Activated CD4-positive, alpha-beta T cell treated with anti-CD3 and anti-CD28 coated beads for 24 hours (primary cell): ENCODE measurements around the gene NEBL.

Source experiments
- DNase-seq, 2 donors: peaks; one replicate each; pipeline ENCODE4 v3.0.0-alpha.2; 2020; ENCODE audit warnings: low read depth in 2 of 2

Gene NEBL

DNA sequence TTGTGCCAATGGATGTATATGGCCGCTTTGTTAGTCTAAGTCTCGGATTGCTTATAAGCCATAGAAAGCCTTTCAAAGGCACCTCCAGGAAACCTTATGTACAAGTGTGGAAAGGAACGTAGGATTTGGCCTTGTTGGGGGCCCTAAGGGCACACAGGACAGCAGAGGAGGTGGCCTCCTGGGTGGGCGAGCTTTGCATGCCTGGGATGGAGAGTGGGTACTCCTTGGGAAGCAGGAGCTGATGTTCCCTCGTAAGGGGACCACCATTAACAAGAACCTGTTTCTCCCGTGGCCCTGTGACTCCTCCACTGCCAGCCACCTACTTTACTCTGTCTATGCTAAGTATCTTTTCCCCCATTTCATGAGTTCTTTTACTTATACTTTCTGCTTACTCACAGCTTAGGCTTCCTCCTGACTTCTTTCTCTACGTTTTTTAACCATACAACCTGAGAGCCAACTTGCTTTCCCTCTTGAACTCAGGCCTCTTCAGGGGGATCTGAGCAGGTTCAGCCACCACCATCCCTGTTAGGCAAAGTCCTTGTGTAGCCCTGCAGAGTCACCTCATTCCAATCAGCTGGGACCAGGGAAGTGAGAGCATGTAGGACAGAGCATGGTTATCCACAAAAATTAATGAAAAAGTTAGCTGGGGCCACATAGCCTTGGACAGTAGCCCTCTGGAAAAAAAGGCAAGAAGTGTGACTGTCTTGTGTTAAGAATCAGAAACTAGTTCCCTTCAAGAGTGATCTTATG is 118.9 kb downstream of the NEBL start:
- no peak for DNase-seq

DNA sequence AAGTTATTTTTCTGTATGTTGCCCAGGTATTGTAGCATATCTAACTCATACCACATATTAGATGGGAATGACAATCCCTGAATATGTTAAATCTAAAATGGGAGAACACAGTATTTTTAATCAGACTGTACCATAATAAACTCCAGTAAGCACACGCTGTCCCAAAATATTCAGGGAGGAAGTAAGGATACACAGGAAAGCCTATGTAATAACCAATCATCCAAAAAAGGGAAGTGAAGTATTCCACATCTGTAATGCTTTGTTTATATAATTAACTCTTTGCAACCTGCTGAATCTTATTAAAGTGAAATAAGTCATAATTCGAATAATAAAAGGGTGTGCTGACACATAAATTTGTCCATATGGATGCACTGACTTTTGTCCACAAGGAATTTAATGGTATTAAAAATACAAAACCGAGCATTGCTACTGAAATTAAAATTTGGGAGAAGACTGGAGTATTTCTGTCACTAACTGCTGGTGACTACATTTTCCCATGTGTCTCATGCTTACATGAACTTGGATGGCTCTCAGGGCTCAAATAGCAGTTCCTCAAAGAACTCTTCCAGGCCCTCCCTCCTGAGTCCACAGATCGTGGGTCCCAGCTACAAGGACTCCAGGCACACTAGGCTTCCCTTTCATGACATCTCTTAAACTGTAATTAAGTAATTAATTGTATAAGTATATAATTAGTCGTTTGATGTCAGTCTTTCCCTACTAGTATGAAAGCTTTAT is 120.6 kb downstream of the NEBL start:
- DNase-seq, result no peak

DNA sequence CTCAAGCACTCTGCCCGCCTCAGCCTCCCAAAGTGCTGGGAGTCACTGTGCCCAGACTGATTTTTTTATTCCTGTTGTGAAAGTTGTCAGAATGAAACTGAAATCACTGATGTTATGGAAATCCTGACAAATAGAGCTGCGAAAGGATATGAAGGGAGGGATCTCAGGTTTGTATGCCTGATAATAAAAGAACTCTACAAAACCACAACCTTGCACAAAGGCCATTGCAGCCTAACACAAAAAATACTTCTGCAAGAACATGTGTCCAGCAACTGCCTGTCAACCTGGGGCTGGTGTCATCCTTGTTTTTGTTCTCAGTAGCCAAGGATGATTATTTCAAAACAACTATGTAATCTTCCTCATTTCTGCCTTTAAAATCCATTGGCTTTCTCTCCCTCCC is 126.1 kb downstream of the NEBL start:
- no peak for DNase-seq

DNA sequence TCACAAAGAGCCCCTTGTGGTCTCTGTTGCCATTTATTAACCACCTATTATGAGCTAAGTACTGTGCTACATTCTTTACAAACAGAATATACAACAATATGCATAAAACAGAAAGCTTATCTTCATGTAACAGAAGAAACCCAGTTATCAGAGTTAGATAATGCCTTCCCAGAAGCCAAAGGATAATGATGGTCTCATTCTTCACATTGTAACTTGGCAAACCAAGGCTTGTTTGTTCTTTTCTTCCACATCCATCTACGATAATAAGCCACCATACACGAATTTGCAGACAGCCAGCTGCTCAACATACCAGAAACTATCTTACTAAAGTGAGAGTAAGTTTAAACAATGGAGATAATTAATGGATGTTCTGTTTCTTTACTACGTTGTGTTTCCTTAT is 127.6 kb downstream of the NEBL start:
- no peak for DNase-seq

DNA sequence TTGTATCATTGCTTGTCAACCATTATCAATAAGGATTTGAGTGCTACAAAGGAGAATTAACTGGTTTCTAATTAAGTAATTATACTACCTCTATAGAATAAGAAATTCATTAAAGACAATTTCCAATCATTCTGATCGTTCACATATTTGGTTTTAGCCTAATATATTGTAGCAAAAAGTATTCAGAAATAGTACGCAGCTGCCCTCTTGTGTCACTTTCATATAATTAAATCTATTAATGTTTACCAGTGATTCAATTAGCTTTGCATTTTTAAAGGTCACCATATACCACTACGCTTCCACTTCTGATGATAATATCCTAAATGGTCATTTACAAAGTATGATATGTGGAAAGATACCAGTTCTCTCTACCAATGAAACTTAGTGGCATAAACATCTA is 128.3 kb downstream of the NEBL start:
- DNase-seq, result no peak

DNA sequence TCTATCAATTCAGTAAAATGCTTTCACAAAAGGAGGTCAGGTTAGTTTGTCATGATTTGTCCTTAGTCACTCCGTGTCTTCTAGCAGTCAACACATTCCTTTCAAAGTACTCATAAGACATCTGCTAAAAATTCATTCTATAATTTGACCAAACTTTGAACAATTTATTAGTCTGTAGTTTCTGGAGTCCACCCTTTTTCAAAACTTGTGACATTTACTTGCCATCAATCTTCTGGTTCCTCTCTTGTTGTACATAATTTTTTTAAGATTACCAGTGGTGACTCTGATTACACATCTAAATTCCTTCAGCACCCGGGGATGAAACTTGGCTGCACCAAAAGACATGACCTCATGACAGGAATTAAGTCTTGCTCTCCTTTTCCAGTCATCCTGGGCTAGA is 130.1 kb downstream of the NEBL start:
- no peak for DNase-seq

DNA sequence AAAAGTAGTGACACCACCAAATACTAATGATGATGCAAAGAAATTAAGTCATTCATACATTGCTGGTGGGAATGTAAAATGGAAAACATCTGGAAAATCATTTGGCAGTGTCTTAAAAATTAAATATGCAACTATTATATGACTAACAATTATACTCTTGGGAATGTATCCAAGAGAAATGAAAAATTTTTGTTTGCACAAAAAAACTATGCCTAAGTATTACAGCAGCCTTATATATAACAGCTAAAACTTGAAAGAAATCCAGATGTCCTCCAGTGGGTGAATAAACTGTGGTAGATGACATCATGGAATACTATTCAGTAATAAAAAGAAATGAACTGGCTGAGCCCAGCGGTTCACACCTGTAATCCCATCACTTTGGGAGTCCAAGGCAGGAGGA is 132.0 kb downstream of the NEBL start:
- no peak for DNase-seq

DNA sequence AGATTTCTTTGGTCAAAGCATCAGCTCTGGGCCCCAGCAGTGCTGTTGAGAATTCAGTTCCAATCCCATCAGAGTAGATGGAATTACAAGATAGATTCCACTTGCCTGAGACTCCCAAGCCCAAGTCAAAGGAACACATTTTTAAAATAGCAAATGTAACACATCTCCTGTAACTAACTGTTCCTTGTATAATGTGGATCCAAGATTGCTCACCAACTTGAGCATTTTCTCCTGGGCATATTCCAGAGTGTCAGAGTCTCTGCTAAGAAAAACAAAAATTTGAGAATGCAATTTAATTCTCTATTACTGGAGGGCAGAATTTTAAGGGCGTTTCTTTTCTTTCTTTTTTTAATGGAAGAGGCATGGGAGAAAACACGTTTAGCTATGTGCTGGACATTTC is 136.7 kb downstream of the NEBL start:
- no peak for DNase-seq

DNA sequence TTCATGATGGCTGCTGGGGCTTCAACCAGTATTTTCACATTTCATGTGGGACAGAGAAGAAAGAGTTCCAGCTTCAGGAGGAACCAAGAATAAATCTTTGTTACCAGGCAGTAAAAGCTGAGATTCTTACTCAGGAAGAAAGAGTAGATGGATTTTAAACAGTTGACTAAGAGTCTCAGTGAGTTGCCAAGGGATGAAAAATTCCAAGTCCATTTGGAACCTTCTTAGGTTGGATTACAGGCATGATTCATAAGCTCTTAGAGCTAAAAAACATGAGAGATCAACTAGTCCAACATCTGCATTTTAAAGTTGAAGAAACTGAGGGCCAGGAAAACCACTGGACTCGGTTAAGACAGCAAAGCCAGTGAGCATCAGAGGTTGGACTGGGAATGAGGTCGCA is 148.6 kb downstream of the NEBL start:
- DNase-seq, result no peak

DNA sequence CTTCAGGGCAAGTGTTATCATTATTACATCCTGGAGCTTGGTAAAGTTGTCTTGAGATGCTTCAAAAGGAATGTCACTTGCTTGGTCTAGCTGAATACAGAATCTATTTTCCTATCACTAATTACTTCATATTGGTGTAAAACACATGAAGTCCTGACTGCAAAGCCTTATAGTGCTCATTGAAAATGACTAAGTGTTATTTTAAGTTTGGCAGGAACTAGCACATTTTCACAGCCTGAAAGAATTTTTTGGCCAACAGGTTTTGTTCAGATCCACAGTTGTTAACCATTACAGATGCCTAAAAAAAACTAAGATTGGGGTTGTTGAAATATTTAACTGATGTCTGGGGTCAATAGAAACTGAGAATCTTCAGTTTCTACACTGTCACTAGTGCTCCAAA is 149.3 kb downstream of the NEBL start:
- no peak for DNase-seq

DNA sequence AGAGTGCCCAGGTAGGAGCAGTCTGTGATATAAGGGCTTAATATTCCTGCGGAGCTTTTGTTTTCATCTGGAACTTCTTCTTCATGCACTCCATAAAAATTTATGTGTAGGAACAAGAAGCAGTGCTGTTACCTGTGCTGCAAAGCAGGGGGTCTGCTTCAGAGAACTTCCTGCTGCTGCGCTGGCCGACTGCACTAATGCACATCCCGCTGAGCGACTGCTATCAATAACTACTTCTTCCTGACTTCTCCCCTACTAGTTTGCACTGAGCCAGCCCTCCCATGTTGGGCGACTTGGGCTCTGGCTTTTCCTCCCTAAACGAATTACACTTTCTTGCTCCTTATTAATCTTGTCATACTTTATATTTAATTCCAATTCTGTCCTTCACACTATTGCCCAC is 150.3 kb downstream of the NEBL start:
- DNase-seq, result no peak

DNA sequence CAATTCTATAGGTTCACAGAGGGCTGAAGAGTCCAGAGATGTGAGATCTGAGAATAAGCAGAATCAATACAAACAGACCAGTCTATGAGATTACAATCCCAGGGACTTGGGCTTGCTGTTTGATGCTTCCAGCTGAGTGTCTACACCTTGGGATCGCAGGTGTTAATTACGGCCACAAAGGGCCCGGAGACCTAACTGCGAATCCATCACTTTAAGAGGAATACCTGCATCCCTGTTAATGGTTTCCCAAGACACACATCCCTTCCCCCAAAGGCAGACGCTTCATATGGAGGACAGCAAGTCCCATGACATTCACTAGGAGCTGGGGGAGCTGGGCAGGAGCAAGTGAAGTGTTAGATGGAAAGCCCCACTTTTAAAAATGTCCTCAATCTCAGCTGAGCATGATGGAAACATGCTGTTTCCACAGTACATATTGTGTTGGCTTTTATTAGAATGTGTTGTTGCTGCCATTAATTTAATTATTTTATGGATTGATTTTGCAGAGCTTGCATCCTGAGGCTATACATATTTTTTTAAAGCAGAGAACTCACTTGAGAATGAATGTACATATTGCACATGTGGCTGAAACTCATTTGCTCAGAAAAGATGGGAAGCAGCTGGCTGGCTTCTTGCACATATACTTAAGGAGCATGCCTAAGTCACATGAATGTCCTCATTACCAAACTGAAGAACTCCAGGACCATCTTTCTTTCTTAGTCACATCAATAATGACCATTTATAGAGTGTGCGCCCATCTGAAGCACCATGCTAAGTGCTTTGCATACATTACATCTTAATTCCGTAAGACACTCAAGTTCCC is 151.3 kb downstream of the NEBL start:
- no peak for DNase-seq

DNA sequence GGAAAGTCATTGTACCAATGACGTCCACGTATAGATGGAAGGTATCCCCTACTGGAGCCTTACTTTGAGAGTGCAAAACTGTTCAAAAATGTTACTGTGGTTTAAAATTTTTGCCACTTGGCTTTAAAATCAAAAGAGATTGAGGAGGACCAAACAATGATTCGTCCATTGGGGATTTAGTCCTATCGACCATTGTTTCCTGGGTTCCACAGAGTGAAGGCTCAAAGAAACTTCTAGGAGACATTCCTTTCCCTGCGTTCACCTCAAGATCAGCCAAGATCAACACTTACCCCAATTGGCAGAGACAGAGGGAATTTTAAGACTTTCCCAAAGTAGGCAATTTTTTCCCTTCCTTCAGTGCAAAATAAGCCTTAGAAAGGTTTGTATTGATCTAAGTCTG is 152.3 kb downstream of the NEBL start:
- DNase-seq, result no peak

DNA sequence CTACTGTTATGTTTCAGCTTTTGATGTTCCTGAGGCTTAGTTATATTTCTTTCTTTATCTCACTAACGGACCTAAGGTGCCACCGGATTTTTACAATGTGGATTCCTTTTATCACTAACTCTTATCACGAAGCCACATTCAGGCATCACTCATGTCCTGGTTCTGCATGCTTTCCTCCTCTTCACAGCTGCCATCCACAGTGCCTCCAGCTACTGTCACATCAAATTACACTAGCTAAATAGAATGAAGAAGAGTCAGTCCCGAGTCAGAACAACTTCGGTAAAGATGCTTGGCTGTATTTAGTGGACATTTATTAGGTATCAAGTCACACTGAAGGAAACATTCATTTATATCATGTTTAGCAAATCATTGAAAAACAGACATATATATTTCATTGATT is 153.2 kb downstream of the NEBL start:
- DNase-seq, result no peak

DNA sequence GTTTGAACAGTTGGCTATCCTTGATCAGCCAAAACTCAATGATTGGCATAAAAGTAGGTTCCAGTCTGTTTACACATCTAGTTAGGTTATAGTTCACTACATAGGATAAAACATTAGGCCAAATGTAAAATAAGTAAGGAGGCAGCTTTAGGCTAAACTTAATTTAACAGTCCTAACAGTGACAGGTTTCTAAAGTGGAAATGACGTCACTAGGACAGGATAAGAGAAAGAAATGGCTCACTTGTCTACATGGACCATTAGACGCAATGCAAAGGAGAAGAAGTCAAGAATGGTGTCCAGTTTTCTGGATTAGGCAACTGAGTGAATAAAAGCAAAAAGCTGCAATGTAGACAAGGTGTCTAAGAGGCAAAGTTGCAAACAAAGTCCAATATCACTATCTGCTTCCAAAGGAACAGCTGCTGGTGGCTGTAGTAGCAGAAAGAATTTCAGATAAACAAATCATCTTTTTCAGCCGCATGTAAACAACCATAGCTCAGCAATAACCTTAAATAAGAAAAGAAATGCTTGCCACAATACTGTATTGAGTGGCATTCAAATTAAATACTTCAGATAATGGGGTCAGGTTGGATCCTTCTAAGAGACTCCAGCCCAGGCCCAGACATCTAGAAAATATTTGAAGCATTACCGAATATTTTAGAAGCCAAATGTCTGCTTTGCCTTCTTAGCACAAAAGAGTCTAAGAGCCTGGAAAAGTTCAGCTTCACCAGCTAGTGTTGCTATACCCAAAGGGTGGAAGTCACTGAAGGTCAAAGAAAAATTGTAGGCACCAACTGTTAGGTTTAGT is 154.2 kb downstream of the NEBL start:
- no peak for DNase-seq

DNA sequence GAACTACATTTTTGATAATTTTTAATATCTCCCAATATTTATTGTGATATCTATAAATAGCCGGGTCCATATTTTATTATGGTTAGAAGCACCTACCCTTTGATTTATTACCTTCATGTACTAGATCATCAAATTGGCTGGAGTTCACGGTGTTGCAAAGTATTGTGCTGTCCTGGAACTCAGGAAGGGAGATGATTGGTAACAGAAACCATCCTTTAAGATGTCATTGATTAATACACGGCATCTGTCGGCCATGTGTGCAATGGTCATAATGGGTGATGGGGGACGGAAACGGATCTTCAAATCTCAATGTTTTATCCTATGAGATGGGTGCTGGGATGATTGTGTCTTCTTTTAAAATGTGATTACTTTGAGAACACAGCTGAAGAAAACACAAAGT is 157.0 kb downstream of the NEBL start:
- DNase-seq, result no peak

DNA sequence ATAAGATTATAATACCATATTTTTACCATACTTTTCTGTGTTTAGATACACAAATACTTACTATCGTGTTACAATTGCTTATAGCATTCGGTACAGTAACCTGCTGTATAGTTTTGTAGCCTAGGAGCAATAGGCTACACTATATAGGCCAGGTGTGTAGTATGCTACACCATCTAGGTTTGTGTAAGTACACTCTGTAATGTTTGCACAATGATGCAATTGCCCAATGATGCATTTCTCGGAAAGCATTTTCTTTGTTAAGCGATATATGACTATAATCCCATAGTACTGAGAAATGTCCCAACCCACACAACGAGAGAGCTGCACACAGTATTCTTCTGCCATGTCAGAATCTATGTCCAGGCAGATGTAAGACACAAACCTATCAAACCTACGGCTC is 160.0 kb downstream of the NEBL start:
- no peak for DNase-seq
